A673 (cell line): ENCODE measurements around the gene HTRA2. TPM values are rescaled to one million over a fixed set of nuclear protein-coding genes. Genes with fewer than 3 reads are reported as not detected.

ENCODE experiments used
- BruUV-seq: library from RNA; stranded (reverse); fragments of 400-500 nt; replicated peaks from 2 replicates; lab custom pipeline; 2021; lab: Mats Ljungman, UMichigan
- CTCF ChIA-PET: fragments of 300-600 bp; sonication (Branson Sonifier 250); formaldehyde crosslinking; loops from one replicate; lab custom pipeline; 2022; ENCODE audit warnings: antibody characterized with exemption; lab: Charles Lee
- POLR2A ChIA-PET: fragments of 300-600 bp; sonication (Branson Sonifier 250); formaldehyde crosslinking; loops from one replicate; lab custom pipeline; 2022; ENCODE audit warnings: antibody characterized with exemption; ENCODE audit not compliant: low non-redundant PET; lab: Charles Lee
- DNase-seq: peaks from one replicate; pipeline ENCODE4 v3.0.0-alpha.2; 2015; ENCODE audit warnings: low spot score
- H3K27ac ChIP-seq: fragments of 200-600 bp; sonication (generic); 2 replicates; pipeline ENCODE4 v1.5.1; 2016; ENCODE audit warnings: mixed run types, low read depth, mild to moderate bottlenecking, mixed read lengths, antibody characterized with exemption, low read length; ENCODE audit not compliant: poor library complexity, severe bottlenecking
- H3K27me3 ChIP-seq: fragments of 200-600 bp; sonication (generic); replicated peaks from 2 replicates; pipeline ENCODE4 v1.6.1; 2017; ENCODE audit warnings: mixed run types, low read depth, mild to moderate bottlenecking, mixed read lengths, antibody characterized with exemption, low read length; ENCODE audit not compliant: insufficient read depth, poor library complexity
- H3K36me3 ChIP-seq: fragments of 200-600 bp; sonication (generic); 2 replicates; pipeline ENCODE4 v1.6.1; 2016; ENCODE audit warnings: mixed run types, mild to moderate bottlenecking, mixed read lengths, antibody characterized with exemption, low read length; ENCODE audit not compliant: insufficient read depth, poor library complexity, severe bottlenecking
- H3K4me1 ChIP-seq: fragments of 200-600 bp; sonication (generic); 2 replicates; pipeline ENCODE4 v1.6.1; 2017; ENCODE audit warnings: mixed run types, mild to moderate bottlenecking, mixed read lengths, antibody characterized with exemption, low read length; ENCODE audit not compliant: insufficient read depth, poor library complexity, severe bottlenecking
- H3K4me3 ChIP-seq: fragments of 200-600 bp; sonication (generic); 2 replicates; pipeline ENCODE4 v1.5.1; 2016; ENCODE audit warnings: low read depth, mixed run types, mild to moderate bottlenecking, mixed read lengths, low read length; ENCODE audit not compliant: poor library complexity, severe bottlenecking
- H3K9me3 ChIP-seq: fragments of 200-600 bp; sonication (generic); 2 replicates; pipeline ENCODE4 v1.6.1; 2016; ENCODE audit warnings: mixed run types, low read depth, mild to moderate bottlenecking, mixed read lengths, antibody characterized with exemption, low read length; ENCODE audit not compliant: poor library complexity, severe bottlenecking
- CTCF ChIP-seq: fragments of 300-800, 200-600 bp; sonication (generic); conservative IDR thresholded peaks from 2 replicates; pipeline ENCODE4 v1.5.1; 2017; ENCODE audit warnings: low read depth, mild to moderate bottlenecking, antibody characterized with exemption, low read length, moderate library complexity, mixed read lengths
- EZH2 ChIP-seq: fragments of 200-600 bp; sonication (generic); IDR thresholded peaks from 2 replicates; pipeline ENCODE4 v1.6.1; 2017; ENCODE audit warnings: borderline replicate concordance, low read depth, mild to moderate bottlenecking, mixed read lengths, antibody characterized with exemption, low read length; ENCODE audit not compliant: poor library complexity, severe bottlenecking
- intact Hi-C: fragments of 100-400 bp; cut with micrococcal nuclease; formaldehyde crosslinking; loops from one replicate; pipeline ENCODE4 v1.10.0; 2022; ENCODE audit not compliant: unreplicated experiment
- total RNA-seq: library from RNA; stranded (reverse); gene quantifications from 2 replicates; pipeline ENCODE4 v1.2.3, GENCODE V29; 2021

The HTRA2 gene
- total RNA-seq, 1 experiment from 2014 or later = 35.1 TPM

GRCh38 chr2:74567881-74568280 lies 38.1 kb downstream of the HTRA2 start:
- Histone ChIP-seq H3K27me3 (no peaks in the 10 kb centered on the region), H3K27ac (no peak overlapping the region), H3K9me3 (no peaks in the 10 kb centered on the region), H3K4me1 (no peaks in the 10 kb centered on the region), H3K4me3 (no peak overlapping the region), H3K36me3 (no peaks in the 10 kb centered on the region)
- BruUV-seq = no TSS peak
- TF ChIP-seq EZH2 (no peak), CTCF (no peak)
- POLR2A ChIA-PET = no interaction called here
- intact Hi-C loops = no loop called here
- DNase-seq = no peak
- CTCF ChIA-PET = no interaction called here

GRCh38 chr2:74569686-74570085 lies 40.0 kb downstream of the HTRA2 start:
- H3K27me3 ChIP-seq = no peaks in the 10 kb centered on the region
- no peak overlapping the region for H3K4me3 ChIP-seq
- POLR2A ChIA-PET = no interaction called here
- intact Hi-C loops = no loop called here
- no peaks in the 10 kb centered on the region for H3K9me3 ChIP-seq
- no peak overlapping the region for H3K27ac ChIP-seq
- H3K36me3 ChIP-seq = no peaks in the 10 kb centered on the region
- no peaks in the 10 kb centered on the region for H3K4me1 ChIP-seq
- CTCF ChIA-PET = no interaction called here
- no peak for TF ChIP-seq EZH2
- no peak for TF ChIP-seq CTCF
- no peak for DNase-seq
- no TSS peak for BruUV-seq

GRCh38 chr2:74571058-74571457 lies 41.3 kb downstream of the HTRA2 start:
- no peak for DNase-seq
- ChIA-PET CTCF (no interaction called here), POLR2A (no interaction called here)
- Histone ChIP-seq H3K9me3 (no peaks in the 10 kb centered on the region), H3K27ac (no peak overlapping the region), H3K4me1 (no peaks in the 10 kb centered on the region), H3K4me3 (no peak overlapping the region), H3K36me3 (no peaks in the 10 kb centered on the region), H3K27me3 (no peaks in the 10 kb centered on the region)
- TF ChIP-seq CTCF (no peak), EZH2 (no peak)
- no TSS peak for BruUV-seq
- intact Hi-C loops = no loop called here
